Measurements from ENCODE around the gene TMC3.
"Not testable (repeated sequence)": the region's sequence is repeated elsewhere in the genome, so short reads cannot be mapped to it uniquely, and the experiment has no call there.

Gene TMC3

DNA sequence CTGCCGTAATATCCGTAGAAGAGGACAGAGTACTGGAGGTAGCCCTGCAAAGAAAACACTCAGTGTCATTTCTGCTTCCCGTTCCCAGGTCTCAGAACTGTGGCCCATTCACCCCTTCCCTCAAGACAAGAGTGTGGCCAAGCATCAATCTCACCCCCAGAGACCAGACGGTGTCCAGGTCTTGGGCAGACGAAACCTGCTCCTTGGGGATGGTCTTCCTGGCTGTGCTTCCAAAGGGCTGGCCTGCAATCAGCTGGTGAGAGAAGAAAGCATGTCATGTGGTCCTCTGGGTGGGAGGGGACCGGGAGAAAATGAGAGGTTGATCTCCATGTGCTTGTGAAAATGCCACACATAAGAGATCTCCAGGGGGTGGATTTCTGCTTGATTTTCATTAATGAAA, 15.8 kb downstream of the TMC3 start:
- in situ Hi-C loops (cut with MboI; ENCODE audit: low pct_unique_long_range_greater_than_20kb, low sequenced_read_pairs, unreplicated experiment) = no loop called here
- TF ChIP-seq, protein P1, sequence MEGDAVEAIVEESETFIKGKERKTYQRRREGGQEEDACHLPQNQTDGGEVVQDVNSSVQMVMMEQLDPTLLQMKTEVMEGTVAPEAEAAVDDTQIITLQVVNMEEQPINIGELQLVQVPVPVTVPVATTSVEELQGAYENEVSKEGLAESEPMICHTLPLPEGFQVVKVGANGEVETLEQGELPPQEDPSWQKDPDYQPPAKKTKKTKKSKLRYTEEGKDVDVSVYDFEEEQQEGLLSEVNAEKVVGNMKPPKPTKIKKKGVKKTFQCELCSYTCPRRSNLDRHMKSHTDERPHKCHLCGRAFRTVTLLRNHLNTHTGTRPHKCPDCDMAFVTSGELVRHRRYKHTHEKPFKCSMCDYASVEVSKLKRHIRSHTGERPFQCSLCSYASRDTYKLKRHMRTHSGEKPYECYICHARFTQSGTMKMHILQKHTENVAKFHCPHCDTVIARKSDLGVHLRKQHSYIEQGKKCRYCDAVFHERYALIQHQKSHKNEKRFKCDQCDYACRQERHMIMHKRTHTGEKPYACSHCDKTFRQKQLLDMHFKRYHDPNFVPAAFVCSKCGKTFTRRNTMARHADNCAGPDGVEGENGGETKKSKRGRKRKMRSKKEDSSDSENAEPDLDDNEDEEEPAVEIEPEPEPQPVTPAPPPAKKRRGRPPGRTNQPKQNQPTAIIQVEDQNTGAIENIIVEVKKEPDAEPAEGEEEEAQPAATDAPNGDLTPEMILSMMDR (IDR thresholded peaks at IDR 0.05; ENCODE audit: extremely low read depth, insufficient read depth, missing control alignments) = no peak
- DNase-seq (ENCODE audit: low spot score) = no peak

GRCh38 chr15:81357180-81357686, 16.8 kb downstream of the TMC3 start:
- DNase-seq (ENCODE audit: low spot score) = no peak
- in situ Hi-C loops (cut with MboI; ENCODE audit: low pct_unique_long_range_greater_than_20kb, low sequenced_read_pairs, unreplicated experiment) = no loop called here

GRCh38 chr15:81356252-81356651, 17.8 kb downstream of the TMC3 start:
- in situ Hi-C loops (cut with MboI; ENCODE audit: low pct_unique_long_range_greater_than_20kb, low sequenced_read_pairs, unreplicated experiment) = no loop called here
- DNase-seq (ENCODE audit: low spot score) = no peak
- TF ChIP-seq, protein P1 (IDR thresholded peaks at IDR 0.05; ENCODE audit: extremely low read depth, insufficient read depth, missing control alignments) = no peak

More at GRCh38 chr15:81357180-81357686, 16.8 kb downstream of the TMC3 start:
- TF ChIP-seq, protein P1 (IDR thresholded peaks at IDR 0.05; ENCODE audit: extremely low read depth, insufficient read depth, missing control alignments) = no peak

DNA sequence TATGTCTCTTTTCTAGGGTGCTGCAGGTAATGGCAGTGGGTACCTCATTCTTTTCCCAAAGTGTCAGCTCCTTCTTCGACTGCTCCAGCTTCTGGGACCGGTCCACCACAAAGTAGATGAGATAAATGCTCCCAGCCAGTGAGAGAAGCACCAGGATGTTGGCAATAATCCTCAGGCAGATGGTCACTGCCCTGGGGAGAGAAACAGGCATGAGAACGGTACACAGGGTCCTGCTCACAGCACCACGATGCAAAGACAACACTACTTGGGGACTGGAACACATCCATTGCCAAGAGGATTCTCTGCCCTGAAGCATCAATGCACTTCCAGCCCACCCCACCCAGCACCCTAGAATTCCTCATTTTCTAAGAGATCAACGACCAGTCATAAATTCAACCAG, 22.4 kb downstream of the TMC3 start:
- DNase-seq (ENCODE audit: low spot score) = no peak
- TF ChIP-seq, protein P1 (IDR thresholded peaks at IDR 0.05; ENCODE audit: extremely low read depth, insufficient read depth, missing control alignments) = no peak
- in situ Hi-C loops (cut with MboI; ENCODE audit: low pct_unique_long_range_greater_than_20kb, low sequenced_read_pairs, unreplicated experiment) = no loop called here

- TF ChIP-seq, protein P1 (IDR thresholded peaks at IDR 0.05; ENCODE audit: extremely low read depth, insufficient read depth, missing control alignments) = no peak
- in situ Hi-C loops (cut with MboI; ENCODE audit: low pct_unique_long_range_greater_than_20kb, low sequenced_read_pairs, unreplicated experiment) = no loop called here
- DNase-seq (ENCODE audit: low spot score) = no peak
These were observed 24.7 kb downstream of the TMC3 start for GRCh38 chr15:81349271-81349670.

DNA sequence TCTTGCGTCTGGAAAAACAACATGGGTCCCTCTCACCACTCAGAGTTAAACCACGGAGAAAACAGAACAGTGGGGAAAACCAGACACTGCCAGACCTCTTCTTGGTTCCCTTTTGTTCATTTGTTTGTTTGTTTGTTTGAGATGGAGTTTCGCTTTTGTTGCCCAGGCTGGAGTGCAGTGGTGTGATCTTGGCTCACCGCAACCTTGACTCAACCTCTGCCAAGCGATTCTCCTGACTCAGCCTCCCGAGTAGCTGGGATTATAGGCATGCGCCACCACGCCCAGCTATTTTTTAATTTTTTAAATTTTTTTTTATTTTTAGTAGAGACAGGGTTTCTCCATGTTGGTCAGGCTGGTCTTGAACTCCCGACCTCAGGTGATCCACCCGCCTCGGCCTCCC, 25.3 kb downstream of the TMC3 start:
- DNase-seq (ENCODE audit: low spot score); in situ Hi-C loops (cut with MboI; ENCODE audit: low pct_unique_long_range_greater_than_20kb, low sequenced_read_pairs, unreplicated experiment): not testable (repeated sequence)

DNA sequence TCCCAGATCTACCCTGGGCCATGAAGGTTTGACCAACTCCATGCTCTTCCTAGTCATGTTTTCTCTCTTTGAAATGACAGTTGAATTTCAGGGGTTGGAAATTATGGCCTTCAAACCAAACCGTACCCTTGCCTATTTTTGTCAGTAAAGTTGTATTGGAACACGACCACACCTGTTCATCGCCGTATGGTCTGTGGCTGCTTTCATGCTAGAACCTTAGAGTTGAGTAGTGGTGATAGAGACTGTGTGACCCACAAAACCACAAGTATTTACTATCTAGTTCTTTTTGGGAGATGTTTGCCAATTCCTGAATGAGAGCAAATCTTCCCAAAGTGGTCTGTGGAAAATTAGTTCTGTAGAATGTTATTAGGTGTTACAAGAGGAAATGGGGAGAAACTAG, 26.1 kb downstream of the TMC3 start:
- no peak for DNase-seq (ENCODE audit: low spot score)
- TF ChIP-seq, protein P1 (IDR thresholded peaks at IDR 0.05; ENCODE audit: extremely low read depth, insufficient read depth, missing control alignments) = no peak
- in situ Hi-C loops (cut with MboI; ENCODE audit: low pct_unique_long_range_greater_than_20kb, low sequenced_read_pairs, unreplicated experiment) = no loop called here
